Tibial nerve (tissue), 3 donors: ENCODE results near the gene MSX1.

Experiments
- POLR2A ChIP-seq, 2 donors: fragments of 450-650 bp; IDR thresholded peaks; one replicate each; pipeline ENCODE4 v1.6.1; 2017; ENCODE audit warnings: antibody characterized with exemption in 2 of 2, mild to moderate bottlenecking in 2 of 2, moderate library complexity in 2 of 2
- TF ChIP-seq, protein P1 (sequence below), 5 experiments: fragments of 200-600 bp in 3 of 5; fragments of 450-650 bp in 2 of 5; sonication (generic) in 3 of 5; IDR thresholded peaks; one replicate each; pipeline ENCODE4 v1.5.1; 2016 to 2019; ENCODE audit warnings: antibody characterized with exemption in 5 of 5, mild to moderate bottlenecking in 3 of 5, moderate library complexity in 2 of 5

DNA sequence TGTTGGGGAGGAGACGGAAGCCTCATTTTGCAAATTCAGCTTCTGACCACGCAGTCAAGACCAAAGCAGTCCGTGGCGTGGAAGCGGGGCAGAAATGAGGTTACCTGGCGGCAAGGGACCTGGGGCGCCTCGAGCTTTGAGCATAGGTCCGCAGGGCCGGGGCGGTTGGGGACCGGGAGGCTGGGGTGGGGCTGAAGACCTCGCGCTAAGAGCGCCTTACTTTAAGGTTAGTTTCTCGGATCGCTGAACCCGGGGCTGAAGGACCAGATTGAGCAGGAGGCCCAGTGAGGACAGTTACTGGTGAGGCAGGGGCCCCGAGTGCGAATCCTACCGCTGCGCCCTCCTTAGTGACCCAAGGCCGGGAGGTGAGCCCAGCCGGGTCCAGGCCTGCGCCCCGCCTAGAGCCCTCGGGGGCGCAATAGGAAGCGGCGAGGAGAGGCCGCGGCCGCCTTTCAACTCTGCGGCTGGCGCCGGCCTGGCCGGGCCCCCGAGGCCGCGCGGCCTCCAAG lies 7.5 kb downstream of the MSX1 start:
- TF ChIP-seq, protein P1, sequence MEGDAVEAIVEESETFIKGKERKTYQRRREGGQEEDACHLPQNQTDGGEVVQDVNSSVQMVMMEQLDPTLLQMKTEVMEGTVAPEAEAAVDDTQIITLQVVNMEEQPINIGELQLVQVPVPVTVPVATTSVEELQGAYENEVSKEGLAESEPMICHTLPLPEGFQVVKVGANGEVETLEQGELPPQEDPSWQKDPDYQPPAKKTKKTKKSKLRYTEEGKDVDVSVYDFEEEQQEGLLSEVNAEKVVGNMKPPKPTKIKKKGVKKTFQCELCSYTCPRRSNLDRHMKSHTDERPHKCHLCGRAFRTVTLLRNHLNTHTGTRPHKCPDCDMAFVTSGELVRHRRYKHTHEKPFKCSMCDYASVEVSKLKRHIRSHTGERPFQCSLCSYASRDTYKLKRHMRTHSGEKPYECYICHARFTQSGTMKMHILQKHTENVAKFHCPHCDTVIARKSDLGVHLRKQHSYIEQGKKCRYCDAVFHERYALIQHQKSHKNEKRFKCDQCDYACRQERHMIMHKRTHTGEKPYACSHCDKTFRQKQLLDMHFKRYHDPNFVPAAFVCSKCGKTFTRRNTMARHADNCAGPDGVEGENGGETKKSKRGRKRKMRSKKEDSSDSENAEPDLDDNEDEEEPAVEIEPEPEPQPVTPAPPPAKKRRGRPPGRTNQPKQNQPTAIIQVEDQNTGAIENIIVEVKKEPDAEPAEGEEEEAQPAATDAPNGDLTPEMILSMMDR (IDR thresholded peaks at IDR 0.05) = no peak
- TF ChIP-seq POLR2A (IDR thresholded peaks at IDR 0.05) = no peak
